Dedifferentiated amniotic fluid mesenchymal stem cell (primary cell): ENCODE results near the gene UBE2D4.
"Not testable (repeated sequence)": the region's sequence is repeated elsewhere in the genome, so short reads cannot be mapped to it uniquely, and the experiment has no call there.

Experiments
- DNase-seq: peaks from one replicate; pipeline ENCODE4 v3.0.0-alpha.2; 2016; ENCODE audit errors: extremely low spot score

UBE2D4 gene

DNA sequence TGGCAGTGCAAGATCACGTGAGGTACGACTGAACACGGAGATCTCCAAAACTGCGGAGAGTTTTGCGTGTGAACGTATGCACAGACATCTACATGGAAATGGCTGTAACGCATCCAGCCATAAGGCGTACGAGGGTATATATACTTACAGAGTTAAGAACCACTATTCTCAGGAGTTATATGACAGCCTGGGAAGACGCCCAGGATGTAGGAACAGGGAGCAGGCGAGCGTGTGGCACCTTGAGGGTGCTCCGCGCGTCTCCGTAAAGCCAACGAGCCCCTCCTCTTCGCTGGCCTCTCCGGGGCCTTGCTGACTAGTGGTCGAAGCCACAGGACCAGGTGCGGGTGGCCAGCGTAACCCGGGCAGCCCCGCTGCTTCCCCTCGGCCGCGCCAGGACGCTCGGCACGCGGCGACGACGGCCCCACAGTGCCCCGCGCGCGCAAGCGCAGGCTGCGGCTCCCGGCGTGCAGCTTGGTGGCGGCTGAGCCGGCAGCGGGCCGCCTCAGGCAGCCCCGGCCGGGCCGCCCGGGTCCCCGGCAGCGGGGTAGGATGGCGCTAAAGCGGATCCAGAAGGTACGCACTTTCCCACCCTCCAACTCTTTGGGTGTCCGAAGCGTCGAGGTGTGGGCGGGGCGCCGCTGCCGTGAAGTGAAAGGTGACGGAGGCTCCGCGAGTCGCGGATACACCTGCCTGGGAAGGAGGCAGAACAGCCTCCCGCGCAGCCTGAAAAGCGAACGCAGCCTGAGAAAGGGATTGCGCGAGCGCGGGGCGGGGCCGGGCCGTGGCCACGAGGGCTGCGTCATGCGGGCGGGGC is at the start of gene UBE2D4:
Gene UBE2D4, plus strand, starts transcription at position 453 of the 814 bp plus-strand sequence. Its CDS starts 97 bp downstream, at position 550.
- DNase-seq, result peak; percentile 43

DNA sequence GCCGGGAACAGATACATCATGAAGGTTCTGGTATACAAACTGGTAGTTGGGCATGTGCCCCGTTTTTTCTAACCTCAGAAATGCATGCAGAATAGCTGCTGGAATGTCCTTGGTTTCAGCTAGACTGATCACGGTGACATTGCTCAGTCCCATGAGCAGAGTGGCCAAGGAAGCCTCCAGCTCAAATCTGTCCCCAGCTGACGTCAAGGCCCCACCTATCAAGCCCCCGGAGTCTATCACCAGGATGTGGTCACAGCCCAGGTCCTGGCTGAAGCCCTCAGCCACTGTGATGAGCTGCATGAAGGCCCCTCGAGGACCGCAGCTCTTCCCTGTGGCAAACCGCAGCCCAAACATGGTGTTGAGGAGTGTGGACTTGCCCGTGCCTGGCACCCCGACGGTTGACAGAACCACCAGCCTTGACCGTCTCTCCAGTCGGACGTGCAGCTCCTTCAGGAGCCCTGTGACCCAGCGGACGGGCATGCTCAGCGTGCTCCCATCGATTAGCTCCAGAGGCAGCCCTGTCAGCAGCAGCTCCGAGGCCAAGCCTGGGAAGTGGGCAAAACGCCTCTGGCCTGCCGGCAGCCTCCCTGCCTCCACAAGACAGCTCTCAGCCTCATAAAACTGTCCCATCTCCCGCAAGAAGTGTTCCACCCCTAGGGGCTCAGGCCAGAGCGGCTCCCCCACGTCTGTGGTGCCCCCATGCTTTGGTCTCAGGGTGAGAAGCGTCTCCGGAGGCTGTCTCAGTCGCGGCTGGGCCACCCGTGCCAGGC is 49.1 kb upstream of the UBE2D4 start:
- DNase-seq, result no peak

DNA sequence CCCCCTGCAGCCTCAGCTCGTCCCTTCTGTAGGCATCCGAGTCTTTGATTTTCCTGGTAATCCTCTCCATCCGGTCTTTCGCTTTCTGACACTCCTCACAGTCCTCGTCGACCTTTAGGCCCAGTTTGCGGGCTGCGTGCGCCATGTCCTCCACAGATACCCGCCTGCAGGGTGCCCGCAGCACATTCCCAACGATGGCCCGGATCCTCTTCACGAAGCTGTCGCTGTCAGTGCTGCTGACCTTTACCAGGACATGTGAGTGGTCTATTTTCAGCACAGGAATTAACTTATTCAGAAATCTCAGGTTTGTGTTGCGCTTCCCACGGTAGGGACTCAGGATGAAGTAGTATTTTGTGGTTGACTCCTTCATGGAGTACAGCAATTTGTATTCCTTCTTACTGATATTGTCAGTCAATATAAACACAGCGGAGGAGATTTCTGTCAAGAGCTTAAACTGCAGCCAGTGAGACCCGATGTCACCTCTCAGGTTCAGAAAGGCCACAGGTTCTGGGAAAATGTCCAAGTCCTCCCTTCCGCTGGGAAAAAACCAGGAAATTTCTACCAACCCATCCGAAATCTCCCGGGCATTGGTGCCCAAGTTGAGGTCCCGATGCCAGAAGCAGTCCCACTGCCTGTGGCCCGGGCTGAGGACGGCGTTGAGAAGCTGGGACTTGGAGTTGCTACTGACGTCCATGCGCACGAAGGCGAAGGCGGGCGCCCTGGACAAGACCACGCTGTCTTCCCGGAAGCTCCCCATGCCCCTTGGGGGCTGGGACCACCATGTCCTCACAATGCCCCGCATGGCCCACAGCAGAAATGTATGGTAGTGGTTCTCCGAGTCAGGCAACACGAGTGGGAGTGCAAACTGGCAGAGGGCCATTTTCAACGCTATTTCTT is 48.0 kb upstream of the UBE2D4 start:
- DNase-seq, result no peak

DNA sequence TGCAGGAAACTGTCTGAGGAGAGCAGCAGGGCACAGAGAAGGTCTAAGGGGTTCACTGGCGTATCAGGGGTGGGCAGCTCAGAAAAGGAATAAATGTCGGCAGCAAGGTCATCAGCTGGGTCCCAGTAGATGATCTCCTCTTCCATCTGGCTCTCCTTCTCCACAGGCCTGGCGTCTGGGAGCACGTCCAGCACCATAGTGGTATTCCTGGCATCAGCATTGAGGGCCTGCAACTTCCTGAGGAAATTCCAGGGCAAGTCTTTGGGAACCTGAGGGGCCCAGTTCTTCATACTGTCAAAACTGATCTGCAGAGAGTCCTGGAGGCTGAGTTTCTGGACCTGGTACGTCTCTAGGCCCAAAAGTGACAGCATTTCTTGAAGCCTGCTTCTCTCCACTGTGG is 47.4 kb upstream of the UBE2D4 start:
- no peak for DNase-seq

DNA sequence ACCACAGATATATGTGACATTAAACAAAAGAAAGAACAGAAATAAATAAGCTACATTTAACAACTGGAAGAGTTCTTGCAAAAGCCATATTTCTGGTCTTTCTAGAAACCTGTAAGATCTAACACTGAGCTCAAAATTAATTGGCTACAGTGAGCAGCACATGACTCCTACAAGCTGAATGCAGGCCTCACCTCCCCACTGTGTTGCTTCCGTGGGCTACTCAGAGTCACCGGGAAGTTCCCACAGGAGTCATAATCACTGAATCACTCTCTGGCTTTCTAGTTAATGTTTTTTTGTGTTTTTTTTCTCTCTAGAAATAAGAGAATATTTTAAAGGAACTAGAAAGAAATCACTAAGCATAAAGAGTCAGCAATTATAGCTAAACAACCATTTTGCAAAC is 46.8 kb upstream of the UBE2D4 start:
- DNase-seq, result peak; percentile 45

DNA sequence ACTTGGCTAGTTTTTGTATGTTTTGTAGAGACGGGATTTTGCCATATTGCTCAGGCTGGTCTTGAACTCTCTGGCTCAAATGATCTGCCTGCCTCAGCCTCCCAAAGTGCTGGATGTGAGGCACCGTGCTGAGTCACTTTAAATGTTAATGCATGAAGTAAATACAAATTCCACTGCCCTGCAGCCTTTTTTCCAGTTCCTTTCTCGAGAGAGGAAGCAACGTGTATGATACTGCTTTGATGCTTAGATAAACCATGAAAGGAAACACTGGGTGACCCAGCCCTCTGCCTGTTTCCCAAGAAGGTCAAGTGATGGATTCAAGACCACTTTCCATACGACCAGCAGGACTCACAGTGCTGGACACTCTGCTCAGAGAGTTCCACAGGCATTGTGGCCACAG is 45.6 kb upstream of the UBE2D4 start:
- no peak for DNase-seq

DNA sequence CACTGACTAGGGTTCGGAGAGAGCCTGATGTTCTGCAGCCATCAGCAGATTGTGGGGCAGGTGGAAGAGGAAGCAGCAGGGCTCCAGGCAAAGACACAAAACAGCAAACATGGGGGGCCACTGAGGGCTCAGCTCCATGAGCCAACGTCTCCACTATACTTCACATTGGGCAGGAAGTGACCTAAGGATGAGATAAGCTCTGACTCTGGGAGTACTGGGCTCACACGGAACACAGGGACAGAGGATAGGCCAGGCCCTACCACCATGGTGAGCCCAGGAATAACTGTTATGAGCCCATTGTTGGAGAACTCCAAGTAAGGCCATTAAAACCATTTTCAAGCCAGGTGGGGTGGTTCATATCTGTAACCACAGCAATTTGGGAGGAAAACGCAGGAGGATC is 42.0 kb upstream of the UBE2D4 start:
- DNase-seq, result no peak

DNA sequence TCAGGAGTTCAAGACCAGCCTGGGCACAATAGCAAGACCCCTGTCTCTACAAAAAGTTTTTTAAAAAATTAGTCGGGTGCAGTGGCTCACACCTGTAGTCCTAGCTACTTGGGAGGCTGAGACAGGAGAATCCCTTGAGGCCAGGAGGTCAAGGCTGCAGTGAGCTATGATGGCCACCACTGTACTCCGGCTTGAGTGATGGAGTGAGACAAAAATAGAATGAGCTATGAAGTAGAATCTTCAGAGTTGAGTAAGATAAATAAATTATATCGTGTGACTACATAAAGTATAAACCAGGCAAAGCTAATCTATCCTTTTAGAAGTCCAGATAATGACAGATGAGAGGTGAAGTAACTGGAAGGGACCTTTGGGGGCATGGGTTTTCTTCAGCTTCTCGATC is 41.6 kb upstream of the UBE2D4 start:
- no peak for DNase-seq

DNA sequence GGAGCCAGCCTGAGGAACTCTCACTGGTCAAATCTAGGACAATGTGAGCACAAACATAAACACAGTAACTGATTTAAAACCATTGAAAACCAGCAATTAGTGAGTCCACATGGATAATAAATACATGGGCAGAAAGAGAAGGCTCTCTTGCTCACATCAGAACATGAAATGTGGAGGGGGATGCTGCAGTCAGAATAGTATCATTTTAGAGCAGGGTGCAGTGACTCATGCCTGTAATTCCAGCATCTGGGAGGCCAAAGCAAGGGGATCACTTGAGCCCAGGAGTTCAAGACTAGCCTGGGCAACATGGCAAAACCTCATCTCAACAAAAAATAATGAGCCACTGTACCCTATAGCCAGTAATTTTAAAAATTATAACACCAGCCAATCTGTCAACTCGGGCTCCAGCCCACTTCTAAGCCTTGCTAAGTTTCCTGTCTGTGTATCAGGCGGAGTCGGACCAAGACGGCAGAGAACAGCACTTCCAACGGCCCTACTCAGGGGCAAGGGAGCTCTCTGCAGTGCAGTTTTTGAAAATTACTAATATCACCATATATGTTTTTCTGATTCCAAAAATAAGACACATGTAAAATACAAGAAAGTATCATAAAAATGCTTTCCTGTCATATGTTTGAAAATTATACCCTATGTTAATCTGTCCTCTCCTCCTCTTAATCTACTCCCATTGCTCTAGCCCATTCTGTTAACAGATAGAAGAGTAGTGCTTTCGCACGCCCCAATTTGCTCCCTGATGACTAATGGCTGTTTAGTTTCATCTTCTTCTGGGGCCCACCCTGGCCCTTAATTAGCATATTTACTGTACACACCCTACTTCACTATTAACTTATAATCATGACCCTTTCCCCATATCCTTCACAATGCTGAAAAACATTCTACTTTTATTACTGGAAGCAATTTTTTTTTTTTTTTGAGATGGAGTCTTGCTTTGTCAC is 37.0 kb upstream of the UBE2D4 start:
- peak; percentile 30 for DNase-seq

DNA sequence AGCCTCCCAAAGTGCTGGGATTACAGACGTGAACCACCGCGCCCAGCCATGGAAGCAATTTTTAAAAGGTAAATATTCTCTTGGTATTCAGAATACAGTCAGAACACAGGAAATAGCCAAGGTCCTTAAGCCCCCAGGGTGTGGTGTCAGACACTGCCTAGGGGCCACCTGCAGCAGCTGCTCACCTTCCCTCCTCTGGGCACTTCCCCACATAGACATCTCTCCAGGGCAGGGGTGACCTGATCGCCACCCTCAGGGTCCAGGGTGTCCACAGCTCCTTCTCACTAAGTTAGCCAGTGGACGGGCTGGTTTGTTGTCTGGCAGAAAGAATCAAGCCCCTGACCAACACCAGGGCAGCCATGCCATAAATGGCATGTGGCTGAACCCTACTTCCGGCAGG is 35.8 kb upstream of the UBE2D4 start:
- DNase-seq, result peak; percentile 5

DNA sequence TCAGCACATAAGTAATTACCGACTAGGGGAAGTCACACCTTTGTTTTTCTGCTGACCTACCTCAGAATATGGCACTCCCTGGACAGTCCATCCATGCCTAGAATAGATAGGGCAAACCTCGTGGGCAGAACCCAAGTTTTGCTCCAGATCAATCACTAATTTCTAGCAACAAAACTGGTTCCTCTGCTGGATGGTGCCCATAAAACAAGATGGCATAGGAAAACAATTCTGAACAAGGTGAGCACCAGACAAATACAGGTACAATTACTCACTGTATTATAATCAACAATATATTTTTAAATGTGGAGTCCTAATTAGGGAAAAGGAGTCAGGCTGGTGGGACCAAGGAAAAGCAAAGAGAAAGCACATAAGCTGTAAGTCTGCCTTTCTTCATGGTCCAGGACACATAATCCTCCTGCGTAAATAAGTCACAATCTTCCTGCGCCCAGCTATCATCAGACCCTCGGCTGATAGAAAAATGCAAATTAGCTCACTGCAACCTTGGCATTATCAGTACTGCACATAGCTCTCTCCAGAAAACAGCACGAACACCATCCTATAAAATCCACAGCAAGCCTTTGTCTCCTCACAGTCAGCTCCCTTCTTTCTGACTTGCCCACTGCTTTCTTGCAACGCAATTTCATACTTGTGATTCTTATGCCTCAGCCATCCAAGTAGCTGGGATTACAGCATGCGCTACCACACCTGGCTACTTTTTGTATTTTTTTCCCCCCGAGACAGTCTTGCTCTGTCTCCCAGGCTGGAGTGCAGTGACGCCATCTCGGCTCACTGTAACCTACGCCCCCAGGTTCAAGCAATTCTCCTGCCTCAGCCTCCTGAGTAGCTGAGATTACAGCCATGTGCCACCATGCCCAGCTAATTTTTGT is 34.9 kb upstream of the UBE2D4 start:
- no peak for DNase-seq

DNA sequence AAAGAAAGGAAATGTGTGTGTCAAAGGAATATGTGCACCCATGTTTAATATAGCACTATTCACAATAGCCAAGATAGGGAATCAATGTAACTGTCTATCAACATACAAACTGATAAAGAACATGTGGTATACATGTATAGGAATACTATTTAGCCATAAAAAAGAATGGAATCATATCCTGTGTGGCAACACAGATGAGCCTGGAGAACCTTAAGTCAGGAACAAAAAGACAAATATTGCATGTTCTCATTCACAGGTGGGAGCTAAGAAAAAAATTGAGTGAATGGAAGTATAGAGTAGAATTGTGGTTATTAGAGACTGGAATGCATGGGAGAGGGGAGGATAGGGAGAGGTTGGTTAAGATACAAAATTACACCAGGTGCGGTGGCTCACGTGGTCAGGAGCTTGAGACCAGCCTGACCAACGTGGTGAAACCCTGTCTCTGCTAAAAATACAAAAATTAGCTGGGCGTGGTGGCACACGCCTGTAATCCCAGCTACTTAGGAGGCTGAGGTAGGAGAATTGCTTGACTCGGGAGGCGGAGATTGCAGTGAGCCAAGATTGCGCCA is 30.3 kb upstream of the UBE2D4 start:
- no peak for DNase-seq

DNA sequence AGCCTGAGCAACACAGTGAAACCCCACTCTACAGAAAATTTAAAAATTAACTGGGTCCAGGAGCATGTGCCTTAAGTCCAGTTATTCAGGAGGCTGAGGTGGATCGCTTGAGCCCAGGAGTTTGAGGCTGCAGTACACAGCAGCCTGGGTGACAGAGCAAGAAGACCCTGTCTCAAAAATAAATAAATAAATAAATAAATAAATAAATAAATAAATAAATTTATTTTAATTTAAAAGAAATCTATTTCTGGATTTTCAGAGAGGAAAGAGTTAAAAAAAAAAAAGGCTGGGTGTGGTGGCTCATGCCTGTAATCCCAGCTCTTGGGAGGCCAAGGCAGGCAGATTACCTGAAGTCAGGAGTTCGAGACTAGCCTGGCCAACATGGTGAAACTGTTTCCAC is 27.7 kb upstream of the UBE2D4 start:
- DNase-seq, result not testable (repeated sequence)

DNA sequence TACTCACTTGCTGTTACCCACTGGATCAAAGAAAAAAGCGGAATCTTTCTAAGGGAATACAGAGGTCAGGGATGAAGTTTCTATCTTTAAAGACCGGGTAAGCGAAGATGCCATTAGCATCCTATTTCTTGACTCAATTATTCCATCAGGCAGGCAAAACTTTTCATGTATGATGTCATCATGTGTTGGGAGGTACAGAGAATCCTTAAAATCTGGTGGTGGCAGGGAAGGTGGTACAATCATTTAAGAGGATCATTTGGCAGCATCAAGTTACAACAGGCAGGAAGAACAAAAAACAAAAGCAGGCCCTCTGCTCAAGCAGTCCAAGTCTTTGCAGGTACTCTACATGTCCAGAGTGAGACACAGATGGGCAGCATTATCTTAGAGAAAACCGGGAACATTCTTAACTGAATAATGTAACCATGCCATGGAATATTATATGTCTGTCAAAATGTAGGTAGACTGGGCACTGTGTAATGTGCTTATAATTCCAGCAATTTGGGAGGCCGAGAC is 23.6 kb upstream of the UBE2D4 start:
- DNase-seq, result no peak

DNA sequence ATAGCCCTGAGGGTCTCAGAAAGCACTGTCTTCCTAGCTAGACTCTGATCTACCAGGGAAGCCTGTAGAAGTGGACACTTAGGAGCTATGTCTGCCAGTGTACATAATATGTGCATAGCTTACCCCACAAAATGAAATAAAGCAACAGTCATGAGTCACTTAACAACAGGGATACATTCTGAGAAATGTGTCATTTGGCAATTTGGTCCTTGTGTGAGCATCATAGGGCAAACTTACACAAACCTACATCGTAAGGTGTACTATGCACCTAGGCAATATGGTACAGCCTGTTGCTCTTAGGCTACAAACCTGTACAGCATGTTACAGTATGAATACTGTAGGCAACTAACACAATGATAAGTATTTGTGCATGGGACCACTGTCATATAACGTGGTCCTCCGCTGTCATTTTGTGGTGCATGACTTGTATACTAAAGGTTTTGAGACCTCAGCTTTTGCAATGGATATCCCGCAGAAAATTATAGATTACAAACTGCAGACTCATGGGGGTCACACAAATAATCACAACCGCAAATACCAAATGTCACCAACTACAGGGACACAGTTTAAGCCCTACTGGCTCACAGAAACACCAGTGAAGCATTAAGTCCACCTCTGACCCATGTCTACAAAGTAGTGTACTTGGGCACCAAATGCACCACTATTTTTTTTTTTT is 21.6 kb upstream of the UBE2D4 start:
- DNase-seq, result no peak

DNA sequence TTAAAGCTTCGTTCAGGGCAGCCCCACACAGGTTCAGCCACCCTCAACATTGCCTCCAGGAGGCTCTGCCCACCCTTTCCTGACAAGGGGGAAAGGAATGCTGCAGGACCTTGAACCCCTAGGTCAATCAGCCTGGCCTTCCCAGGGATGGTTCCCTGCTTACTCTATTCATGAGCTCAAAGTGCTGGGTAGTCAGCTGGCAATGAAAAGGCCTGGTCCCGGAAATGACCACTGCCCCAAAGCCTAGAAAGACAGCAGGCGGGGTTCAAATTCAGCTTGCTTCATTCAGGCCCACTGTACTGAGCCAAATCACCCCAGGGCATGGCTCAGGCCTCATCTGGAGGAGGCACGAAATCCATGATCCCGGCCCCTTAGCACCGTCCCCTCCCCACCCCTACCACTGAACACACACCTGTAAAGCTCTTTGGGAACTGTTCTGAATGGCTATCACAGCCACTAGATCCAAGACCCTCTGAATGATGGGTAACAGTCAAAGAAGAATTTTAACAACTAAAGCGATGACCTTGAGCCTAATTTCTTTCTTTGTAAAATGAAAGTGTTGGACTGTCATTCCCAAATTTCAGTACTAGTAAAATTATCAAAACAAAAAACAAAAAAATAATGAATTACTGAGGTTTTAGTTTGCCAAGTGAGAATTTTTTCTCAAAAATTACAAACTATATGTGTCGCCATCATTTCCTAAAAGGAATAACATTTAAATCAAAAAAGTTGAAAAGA is 20.9 kb upstream of the UBE2D4 start:
- peak; percentile 27 for DNase-seq

DNA sequence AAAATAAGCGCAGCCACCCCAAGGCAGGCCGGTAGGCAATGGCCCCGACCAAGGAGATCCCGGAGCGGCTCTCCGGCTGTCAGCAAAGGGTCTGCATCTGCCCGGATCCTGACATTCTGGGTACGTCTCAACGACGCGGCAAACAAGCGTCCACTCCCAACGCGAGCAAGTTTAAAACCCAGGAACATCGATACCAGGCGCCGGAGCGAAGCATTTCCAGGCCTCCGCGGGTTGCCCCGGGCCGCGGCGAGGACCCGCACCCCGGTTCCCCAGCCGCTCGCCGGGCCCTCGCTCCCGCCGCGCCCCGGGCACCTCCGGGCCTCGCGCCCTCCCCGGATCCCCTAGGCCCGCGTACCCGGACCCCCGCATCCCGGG is 20.3 kb upstream of the UBE2D4 start:
- peak; percentile 40 for DNase-seq

DNA sequence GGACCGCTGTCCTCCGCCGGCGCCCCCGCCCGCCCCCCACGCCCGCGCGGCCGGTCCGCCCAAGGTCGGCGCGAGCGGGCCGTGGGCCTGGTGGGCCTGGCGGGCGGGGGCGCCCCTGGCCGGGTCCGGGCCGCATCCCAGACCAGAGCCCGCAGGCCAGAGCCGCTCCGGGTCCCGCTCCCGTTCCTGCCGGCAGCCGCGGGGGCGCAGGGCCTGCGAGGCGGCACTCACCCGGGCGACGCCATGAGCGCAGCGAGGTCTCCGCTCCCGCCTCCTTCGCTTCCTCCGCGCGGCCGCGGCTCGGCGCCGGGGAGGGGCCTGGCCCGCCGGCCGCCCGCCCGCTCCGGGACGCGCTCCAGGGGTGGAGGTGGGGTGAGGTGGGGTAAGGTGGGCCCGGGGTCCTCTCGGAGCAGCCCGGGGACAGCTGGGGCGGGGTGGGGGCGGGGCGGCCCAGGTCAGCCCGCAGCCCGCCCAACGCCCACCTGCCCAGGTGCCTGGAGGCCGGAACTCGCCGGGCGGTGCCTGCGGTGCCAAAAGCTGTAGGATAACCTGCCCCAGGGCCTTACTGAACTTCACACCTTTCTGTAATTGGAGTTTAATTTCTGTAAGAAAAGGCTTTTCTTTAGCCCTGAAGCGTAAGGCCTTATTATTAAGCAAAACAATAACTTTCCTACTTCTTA is 19.8 kb upstream of the UBE2D4 start, which contains the start of gene URGCP:
Gene URGCP, minus strand, starts transcription at position 266 of the 680 bp plus-strand sequence. Its CDS starts 21 bp downstream, at position 245.
- DNase-seq, result no peak
